Measurements from ENCODE around the gene PTPA. TPM values are rescaled to one million over a fixed set of nuclear protein-coding genes. Genes with fewer than 3 reads are reported as not detected.

PTPA gene
- total RNA-seq, 1 donor from 2014 or later = 39.5 TPM

- TF ChIP-seq, protein P1, sequence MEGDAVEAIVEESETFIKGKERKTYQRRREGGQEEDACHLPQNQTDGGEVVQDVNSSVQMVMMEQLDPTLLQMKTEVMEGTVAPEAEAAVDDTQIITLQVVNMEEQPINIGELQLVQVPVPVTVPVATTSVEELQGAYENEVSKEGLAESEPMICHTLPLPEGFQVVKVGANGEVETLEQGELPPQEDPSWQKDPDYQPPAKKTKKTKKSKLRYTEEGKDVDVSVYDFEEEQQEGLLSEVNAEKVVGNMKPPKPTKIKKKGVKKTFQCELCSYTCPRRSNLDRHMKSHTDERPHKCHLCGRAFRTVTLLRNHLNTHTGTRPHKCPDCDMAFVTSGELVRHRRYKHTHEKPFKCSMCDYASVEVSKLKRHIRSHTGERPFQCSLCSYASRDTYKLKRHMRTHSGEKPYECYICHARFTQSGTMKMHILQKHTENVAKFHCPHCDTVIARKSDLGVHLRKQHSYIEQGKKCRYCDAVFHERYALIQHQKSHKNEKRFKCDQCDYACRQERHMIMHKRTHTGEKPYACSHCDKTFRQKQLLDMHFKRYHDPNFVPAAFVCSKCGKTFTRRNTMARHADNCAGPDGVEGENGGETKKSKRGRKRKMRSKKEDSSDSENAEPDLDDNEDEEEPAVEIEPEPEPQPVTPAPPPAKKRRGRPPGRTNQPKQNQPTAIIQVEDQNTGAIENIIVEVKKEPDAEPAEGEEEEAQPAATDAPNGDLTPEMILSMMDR (IDR thresholded peaks at IDR 0.05; ENCODE audit: insufficient read depth, low read length, severe bottlenecking) = no peak
- H3K36me3 ChIP-seq (ENCODE audit: control insufficient read depth, insufficient read depth, low read length) = peaks cover 14% of the 10 kb centered on the region
- FAIRE-seq (no peak), DNase-seq (ENCODE audit: low read depth) (no peak)
- no peak overlapping the region for H3K4me3 ChIP-seq (ENCODE audit: low read depth, low read length)
- no peaks in the 10 kb centered on the region for H3K27me3 ChIP-seq (ENCODE audit: control insufficient read depth, insufficient read depth, low read length)
Measured at GRCh38 chr9:129148463-129149204, 37.4 kb downstream of the PTPA start.

DNA sequence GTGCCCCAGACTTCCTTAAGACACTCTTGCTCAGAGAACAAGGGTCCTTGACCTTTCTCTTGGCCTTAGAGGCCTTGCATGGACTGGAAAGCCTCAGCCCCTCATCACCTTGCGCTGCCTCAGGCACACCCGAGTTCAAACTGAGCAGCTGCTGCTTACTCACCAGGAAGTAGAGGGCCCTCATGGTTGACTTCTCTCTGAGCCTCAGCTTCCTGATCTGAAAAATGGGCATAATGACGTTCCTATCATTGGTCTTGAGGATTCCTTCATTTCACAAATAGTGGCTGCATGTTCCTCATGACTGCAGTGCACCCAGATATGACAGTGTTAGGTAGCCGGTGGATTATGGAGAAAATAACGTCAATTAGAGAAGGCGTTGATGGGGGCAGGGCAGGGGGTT, 38.2 kb downstream of the PTPA start:
- DNase-seq (ENCODE audit: low read depth) (no peak), FAIRE-seq (no peak)
- H3K36me3 ChIP-seq (ENCODE audit: control insufficient read depth, insufficient read depth, low read length) = peaks cover 12% of the 10 kb centered on the region
- H3K4me3 ChIP-seq (ENCODE audit: low read depth, low read length) = no peak overlapping the region
- H3K27me3 ChIP-seq (ENCODE audit: control insufficient read depth, insufficient read depth, low read length) = no peaks in the 10 kb centered on the region
- TF ChIP-seq, protein P1 (IDR thresholded peaks at IDR 0.05; ENCODE audit: insufficient read depth, low read length, severe bottlenecking) = no peak

GRCh38 chr9:129150122-129150521, 38.9 kb downstream of the PTPA start:
- Histone ChIP-seq H3K4me3 (ENCODE audit: low read depth, low read length) (no peak overlapping the region), H3K27me3 (ENCODE audit: control insufficient read depth, insufficient read depth, low read length) (no peaks in the 10 kb centered on the region), H3K36me3 (ENCODE audit: control insufficient read depth, insufficient read depth, low read length) (peaks cover 12% of the 10 kb centered on the region)
- DNase-seq (ENCODE audit: low read depth) (no peak), FAIRE-seq (no peak)
- TF ChIP-seq, protein P1 (IDR thresholded peaks at IDR 0.05; ENCODE audit: insufficient read depth, low read length, severe bottlenecking) = no peak

- Histone ChIP-seq H3K27me3 (ENCODE audit: control insufficient read depth, insufficient read depth, low read length) (no peaks in the 10 kb centered on the region), H3K36me3 (ENCODE audit: control insufficient read depth, insufficient read depth, low read length) (peaks cover 13% of the 10 kb centered on the region), H3K4me3 (ENCODE audit: low read depth, low read length) (no peak overlapping the region)
- TF ChIP-seq, protein P1 (IDR thresholded peaks at IDR 0.05; ENCODE audit: insufficient read depth, low read length, severe bottlenecking) = no peak
- no peak for DNase-seq (ENCODE audit: low read depth)
- no peak for FAIRE-seq
Measured at GRCh38 chr9:129150672-129151211, 39.5 kb downstream of the PTPA start.

- DNase-seq (ENCODE audit: low read depth) (no peak), FAIRE-seq (no peak)
- Histone ChIP-seq H3K36me3 (ENCODE audit: control insufficient read depth, insufficient read depth, low read length) (peaks cover 13% of the 10 kb centered on the region), H3K27me3 (ENCODE audit: control insufficient read depth, insufficient read depth, low read length) (no peaks in the 10 kb centered on the region), H3K4me3 (ENCODE audit: low read depth, low read length) (no peak overlapping the region)
- TF ChIP-seq, protein P1 (IDR thresholded peaks at IDR 0.05; ENCODE audit: insufficient read depth, low read length, severe bottlenecking) = no peak
Measured at GRCh38 chr9:129151469-129151868, 40.3 kb downstream of the PTPA start.
